HG03095 (cell line): ENCODE results near the gene SMC1B.
"Not testable (repeated sequence)": the region's sequence is repeated elsewhere in the genome, so short reads cannot be mapped to it uniquely, and the experiment has no call there.

Experiments used
- ATAC-seq: cut with Tn5 transposase; IDR thresholded peaks from one replicate; pipeline ENCODE4 v1.9.1; 2021; ENCODE audit warnings: moderate library complexity; ENCODE audit not compliant: unreplicated experiment

SMC1B gene

GRCh38 chr22:45413368-45414211, at the start of gene SMC1B, which contains the start of gene RIBC2:
TSS of gene SMC1B (minus strand) at chr22:45413599. CDS start at chr22:45413567, 32 bp downstream.
TSS of gene RIBC2 (plus strand) at chr22:45413693. CDS start at chr22:45413887, 194 bp downstream.
- no peak for ATAC-seq

GRCh38 chr22:45462034-45462655, 48.7 kb upstream of the SMC1B start:
- no peak for ATAC-seq

- ATAC-seq: no peak
Observed at GRCh38 chr22:45460288-45461109, 47.1 kb upstream of the SMC1B start.

DNA sequence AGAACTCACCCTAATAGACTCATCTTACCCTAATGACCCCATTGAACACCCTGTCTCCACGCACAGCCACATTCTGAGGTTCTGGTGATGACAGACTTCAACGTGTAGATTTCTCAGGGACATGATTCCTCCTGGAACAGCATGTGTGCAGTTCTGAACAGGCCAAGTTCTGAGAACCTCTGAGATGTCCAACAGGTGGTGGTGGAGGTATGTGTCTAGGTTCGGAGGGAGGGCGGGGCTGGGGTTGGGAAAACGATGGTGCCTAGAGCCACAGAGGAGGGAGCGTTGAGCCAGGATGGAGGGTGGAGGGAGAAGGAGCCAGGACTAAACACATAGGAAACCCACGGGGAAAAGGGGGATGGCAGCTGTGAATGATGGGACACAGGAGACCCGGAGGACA, 45.8 kb upstream of the SMC1B start:
- ATAC-seq: no peak

- no peak for ATAC-seq
Observed at GRCh38 chr22:45458532-45458931, 45.1 kb upstream of the SMC1B start.

DNA sequence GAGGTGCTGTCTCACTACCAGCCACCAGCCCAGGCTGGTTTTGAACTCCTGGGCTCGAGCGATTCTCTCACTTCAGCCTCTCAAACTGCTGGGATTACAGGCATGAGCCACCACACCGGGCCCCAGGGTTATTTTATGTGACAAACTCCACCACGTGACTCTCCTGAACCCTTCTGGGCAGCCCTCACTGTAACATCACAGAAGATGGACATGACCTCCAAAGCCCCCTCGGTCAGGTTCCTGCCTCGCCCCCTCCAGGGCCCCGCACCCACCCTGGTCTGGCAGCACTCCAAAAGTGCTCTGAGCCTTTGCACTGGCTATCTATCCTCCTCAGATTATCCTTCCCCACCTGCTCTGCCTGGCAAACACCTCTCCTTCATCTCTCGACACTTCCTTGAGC, 43.4 kb upstream of the SMC1B start:
- no peak for ATAC-seq

DNA sequence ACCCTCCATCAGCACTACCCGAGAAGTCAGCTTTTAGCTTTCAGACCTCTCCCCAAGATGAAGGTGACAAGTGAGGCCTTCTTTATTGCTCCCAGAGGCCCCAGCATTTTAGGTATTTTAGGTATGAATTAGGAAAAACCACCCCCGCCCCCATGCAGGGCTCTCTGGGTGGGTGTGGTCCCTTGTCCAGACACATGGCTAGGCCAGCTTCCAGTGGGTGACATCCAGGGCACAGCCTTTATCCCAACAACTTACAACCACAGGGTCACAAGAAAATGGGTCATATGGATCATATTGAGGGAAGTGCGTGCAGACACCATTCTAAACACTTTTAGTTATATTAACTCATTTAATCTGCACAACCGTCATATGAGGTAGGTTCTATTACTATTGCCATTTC, 42.2 kb upstream of the SMC1B start:
- ATAC-seq: no peak

DNA sequence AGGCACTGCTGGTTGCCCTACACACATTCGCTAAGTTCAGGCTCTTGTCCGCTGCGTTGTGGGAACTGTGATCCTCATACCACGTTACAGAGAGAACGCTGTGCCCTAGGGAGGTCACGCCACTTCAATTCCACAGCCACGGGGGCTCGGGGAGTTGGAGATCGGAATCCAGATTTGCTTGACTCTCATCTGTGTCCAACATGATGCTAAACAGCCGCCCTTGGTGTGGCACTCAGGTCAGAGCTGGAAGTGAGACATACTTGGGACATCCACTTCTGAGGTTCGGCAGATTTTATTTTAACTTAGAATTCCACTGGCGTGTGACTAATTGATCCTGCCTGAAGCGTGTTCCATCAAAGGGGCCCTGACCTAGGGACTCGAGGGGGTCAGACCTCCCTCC, 41.8 kb upstream of the SMC1B start:
- no peak for ATAC-seq

DNA sequence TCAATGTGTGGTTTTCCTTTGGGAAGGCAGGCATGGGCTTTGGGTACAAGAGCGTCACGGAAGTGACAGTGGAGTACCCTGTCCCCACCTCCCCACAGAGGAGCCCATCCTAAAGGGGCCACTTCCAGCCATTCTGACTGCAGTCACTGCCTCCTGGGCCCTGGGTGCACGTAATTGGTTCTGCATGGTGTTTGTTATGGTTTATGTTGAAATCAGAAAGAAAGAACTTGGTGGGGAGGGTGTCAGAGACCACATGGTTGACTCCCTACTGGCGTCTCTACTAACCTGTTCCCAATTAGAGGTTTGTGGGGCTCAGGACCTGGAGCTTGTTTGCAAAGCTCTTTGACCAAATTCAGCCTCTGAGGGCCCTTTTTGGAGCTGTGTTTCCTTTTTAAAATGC, 40.9 kb upstream of the SMC1B start:
- no peak for ATAC-seq

DNA sequence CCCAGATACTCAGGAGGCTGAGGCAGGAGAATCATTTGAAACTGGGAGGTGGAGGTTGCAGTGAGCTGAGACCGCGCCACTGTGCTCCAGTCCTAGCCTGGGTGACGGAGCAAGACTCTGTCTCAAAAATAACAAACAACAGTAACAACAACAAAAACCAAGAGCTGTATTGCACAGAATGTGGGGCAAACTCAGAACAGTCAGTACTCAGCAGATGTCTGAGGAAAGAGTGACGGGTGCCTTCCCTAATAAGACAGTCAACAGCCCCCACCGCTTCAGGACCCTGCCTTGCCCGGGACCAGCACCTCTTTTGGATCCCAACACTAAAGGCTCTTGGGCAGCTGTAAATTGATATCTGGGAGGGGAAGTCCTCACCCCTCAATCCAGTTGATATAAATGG, 40.4 kb upstream of the SMC1B start:
- ATAC-seq: no peak

DNA sequence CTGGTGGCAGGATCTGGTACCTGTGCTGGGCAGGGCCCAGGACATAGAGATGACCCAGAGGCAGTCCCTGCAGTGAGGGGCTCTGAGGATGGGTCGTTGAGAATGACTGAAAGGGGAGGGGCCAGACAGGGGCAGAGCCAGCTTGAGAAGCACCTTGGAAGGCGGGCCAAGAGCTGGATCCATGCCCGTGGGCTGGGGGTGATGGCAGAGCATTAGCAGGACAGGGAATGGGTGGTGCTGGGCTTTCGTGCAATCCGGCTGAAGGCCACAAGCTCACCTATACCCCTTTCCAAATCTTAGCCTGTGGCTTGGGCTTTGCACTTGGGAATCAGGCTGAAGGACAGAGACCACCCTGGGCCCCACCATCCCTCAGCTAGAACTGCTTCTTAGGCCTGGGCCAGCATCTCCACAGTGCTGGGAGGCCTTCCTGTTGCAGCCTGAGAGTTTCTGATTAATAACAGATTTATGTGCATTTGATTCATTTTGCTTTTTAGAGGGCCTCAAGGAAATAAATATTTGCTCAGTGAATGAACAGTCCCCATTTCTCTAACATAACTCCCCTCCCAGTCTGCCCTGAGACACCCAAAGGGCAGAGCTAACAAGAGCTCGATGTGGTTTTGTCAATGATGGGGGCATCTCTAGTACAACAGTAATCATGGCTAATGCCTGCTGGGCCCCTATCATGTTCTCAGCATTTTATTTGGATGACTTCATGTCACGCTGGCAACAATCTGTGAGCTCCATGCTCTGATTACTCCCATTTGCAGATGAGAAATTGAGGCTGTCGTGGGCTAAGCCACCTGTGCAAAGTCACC, 39.4 kb upstream of the SMC1B start:
- ATAC-seq: no peak

GRCh38 chr22:45451972-45452371, 38.6 kb upstream of the SMC1B start:
- ATAC-seq: no peak

GRCh38 chr22:45450921-45451651, 37.7 kb upstream of the SMC1B start:
- no peak for ATAC-seq

- ATAC-seq: no peak
Observed at GRCh38 chr22:45450101-45450785, 36.8 kb upstream of the SMC1B start.

DNA sequence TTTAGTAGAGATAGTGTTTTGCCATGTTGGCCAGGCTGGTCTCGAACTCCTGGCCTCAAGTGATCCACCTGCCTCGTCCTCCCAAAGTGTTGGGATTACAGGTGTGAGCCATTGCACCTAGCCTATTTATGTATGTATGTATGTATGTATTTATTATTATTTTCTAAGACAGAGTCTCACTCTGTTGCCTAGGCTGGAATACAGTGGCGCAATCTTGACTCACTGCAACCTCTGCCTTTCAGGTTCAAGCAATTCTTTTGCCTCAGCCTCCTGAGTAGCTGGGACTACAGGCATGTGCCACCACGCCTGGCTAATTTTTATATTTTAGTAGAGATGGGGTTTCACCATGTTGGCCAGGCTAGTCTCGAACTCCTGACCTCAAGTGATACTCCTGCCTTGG, 36.0 kb upstream of the SMC1B start:
- ATAC-seq: not testable (repeated sequence)

GRCh38 chr22:45448431-45448830, 35.0 kb upstream of the SMC1B start:
- no peak for ATAC-seq

GRCh38 chr22:45447596-45447995, 34.2 kb upstream of the SMC1B start:
- not testable (repeated sequence) for ATAC-seq

DNA sequence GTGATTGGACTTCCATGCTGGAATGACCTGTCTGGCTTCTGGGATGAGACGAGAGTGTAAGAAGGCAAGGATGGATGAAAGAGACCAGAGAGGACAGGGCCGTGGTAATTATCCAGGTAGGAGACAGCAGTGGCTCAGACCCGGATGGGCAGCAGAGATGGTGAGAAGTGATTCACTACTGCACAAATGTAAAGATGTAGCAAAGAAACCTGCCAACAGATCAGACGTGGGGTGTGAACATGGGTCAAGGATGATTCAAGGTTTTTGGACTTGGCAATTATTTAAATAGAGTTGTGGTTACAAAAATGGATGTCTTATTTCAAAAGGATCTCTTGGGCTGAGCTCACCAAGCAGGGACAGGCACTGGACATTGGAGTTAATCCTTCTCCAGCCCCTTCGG, 32.8 kb upstream of the SMC1B start:
- no peak for ATAC-seq

GRCh38 chr22:45445031-45445710, 31.8 kb upstream of the SMC1B start:
- ATAC-seq: no peak
